OCI-LY1 (cell line): ENCODE data around the gene NELL1.

Source experiments
- H2AFZ ChIP-seq: fragments of 200-600 bp; sonication (generic), shearing (Covaris generic); 2 replicates; pipeline ENCODE4 v1.6.0; 2014; ENCODE audit warnings: antibody characterized with exemption, mild to moderate bottlenecking, low read length
- H3F3A ChIP-seq: fragments of 200-600 bp; sonication (generic), shearing (Covaris generic); 2 replicates; pipeline ENCODE4 v1.6.0; 2014; ENCODE audit warnings: mild to moderate bottlenecking, antibody characterized with exemption, low read length, moderate library complexity; ENCODE audit not compliant: insufficient read depth
- H3K27ac ChIP-seq: fragments of 200-600 bp; sonication (generic); 2 replicates; pipeline ENCODE4 v1.5.1; 2014; ENCODE audit warnings: low read length, mixed run types, mild to moderate bottlenecking, low read depth; ENCODE audit not compliant: poor library complexity, severe bottlenecking
- H3K27me3 ChIP-seq: fragments of 200-600 bp; sonication (generic); 2 replicates; pipeline ENCODE4 v1.6.0; 2014; ENCODE audit warnings: antibody characterized with exemption, mild to moderate bottlenecking, low read length, moderate library complexity; ENCODE audit not compliant: insufficient read depth
- H3K36me3 ChIP-seq: fragments of 200-600 bp; sonication (generic); 2 replicates; pipeline ENCODE4 v1.6.1; 2014; ENCODE audit warnings: mild to moderate bottlenecking, antibody characterized with exemption, low read length, moderate library complexity, mixed read lengths; ENCODE audit not compliant: insufficient read depth
- H3K4me1 ChIP-seq: fragments of 200-600 bp; sonication (generic); 2 replicates; pipeline ENCODE4 v1.5.1; 2014; ENCODE audit warnings: mild to moderate bottlenecking, low read length, moderate library complexity; ENCODE audit not compliant: insufficient read depth, severe bottlenecking
- H3K4me2 ChIP-seq: fragments of 200-600 bp; sonication (generic), shearing (Covaris generic); 2 replicates; pipeline ENCODE4 v1.6.1; 2014; ENCODE audit warnings: low read length
- H3K4me3 ChIP-seq: fragments of 200-600 bp; sonication (generic); 2 replicates; pipeline ENCODE4 v1.5.1; 2014; ENCODE audit warnings: low read length, low read depth, mild to moderate bottlenecking, mixed read lengths; ENCODE audit not compliant: poor library complexity, severe bottlenecking
- H3K79me2 ChIP-seq: fragments of 200-600 bp; shearing (Covaris generic); 2 replicates; pipeline ENCODE4 v1.6.1; 2016; ENCODE audit warnings: mixed run types, low read length, mixed read lengths; ENCODE audit not compliant: insufficient read depth
- H3K9ac ChIP-seq: fragments of 200-600 bp; sonication (generic), shearing (Covaris generic); 2 replicates; pipeline ENCODE4 v1.6.1; 2014; ENCODE audit warnings: mild to moderate bottlenecking, low read length, mixed read lengths
- H3K9me2 ChIP-seq: fragments of 200-600 bp; sonication (generic), shearing (Covaris generic); 2 replicates; pipeline ENCODE4 v1.6.1; 2014; ENCODE audit warnings: low read depth, mild to moderate bottlenecking, low read length, mixed read lengths
- H3K9me3 ChIP-seq: fragments of 200-600 bp; shearing (Covaris generic); 2 replicates; pipeline ENCODE4 v1.6.1; 2014; ENCODE audit warnings: low read length, mixed read lengths
- H4K20me1 ChIP-seq: fragments of 200-600 bp; sonication (generic), shearing (Covaris generic); 2 replicates; pipeline ENCODE4 v1.6.0; 2016; ENCODE audit warnings: mild to moderate bottlenecking, low read length; ENCODE audit not compliant: insufficient read depth
- CTCF ChIP-seq: fragments of 200-600 bp; sonication (generic), shearing (Covaris generic); IDR thresholded peaks from 2 replicates; pipeline ENCODE4 v1.5.1; 2017; ENCODE audit warnings: mild to moderate bottlenecking, antibody characterized with exemption, low read length, moderate library complexity, mixed read lengths
- EZH2 ChIP-seq: fragments of 200-600 bp; sonication (generic), shearing (Covaris generic); IDR thresholded peaks from 2 replicates; pipeline ENCODE4 v1.8.0; 2017; ENCODE audit warnings: borderline replicate concordance, mixed run types, mild to moderate bottlenecking, antibody characterized with exemption, low read length, moderate library complexity, mixed read lengths

Gene NELL1

GRCh38 chr11:20668844-20669819, at the start of gene NELL1:
NELL1 (plus strand) TSS chr11:20669586.
- H3K4me2 ChIP-seq = no peak within 1 kb of the TSS
- no peaks in the 10 kb centered on the region for H3K4me1 ChIP-seq
- TF ChIP-seq CTCF (no peak), EZH2 (no peak)
- H3K79me2 ChIP-seq = no peaks in the 10 kb centered on the region
- H3K27me3 ChIP-seq = no peaks in the 10 kb centered on the region
- no peaks in the 10 kb centered on the region for H4K20me1 ChIP-seq
- no peaks in the 10 kb centered on the region for H3K9me2 ChIP-seq
- no peaks in the 10 kb centered on the region for H3K9me3 ChIP-seq
- H3K4me3 ChIP-seq = no peak within 1 kb of the TSS
- no peak within 1 kb of the TSS for H3K27ac ChIP-seq
- H3K9ac ChIP-seq = no peak within 1 kb of the TSS
- no peak within 1 kb of the TSS for H2AFZ ChIP-seq
- no peaks in the 10 kb centered on the region for H3F3A ChIP-seq
- no peaks in the 10 kb centered on the region for H3K36me3 ChIP-seq

GRCh38 chr11:20620988-20621387, 48.4 kb upstream of the NELL1 start:
- no peak overlapping the region for H3K4me3 ChIP-seq
- no peaks in the 10 kb centered on the region for H3K9me2 ChIP-seq
- no peaks in the 10 kb centered on the region for H3K36me3 ChIP-seq
- no peaks in the 10 kb centered on the region for H3F3A ChIP-seq
- H3K4me1 ChIP-seq = no peaks in the 10 kb centered on the region
- no peak overlapping the region for H3K4me2 ChIP-seq
- no peak overlapping the region for H2AFZ ChIP-seq
- no peaks in the 10 kb centered on the region for H4K20me1 ChIP-seq
- H3K9me3 ChIP-seq = no peaks in the 10 kb centered on the region
- H3K27me3 ChIP-seq = no peaks in the 10 kb centered on the region; the same call in 1 of the 2 replicates
- H3K9ac ChIP-seq = no peak overlapping the region
- H3K79me2 ChIP-seq = no peaks in the 10 kb centered on the region
- TF ChIP-seq EZH2 (no peak), CTCF (no peak)
- no peak overlapping the region for H3K27ac ChIP-seq

- H3K27me3 ChIP-seq = no peaks in the 10 kb centered on the region; the same call in 1 of the 2 replicates
- no peaks in the 10 kb centered on the region for H3K9me3 ChIP-seq
- no peaks in the 10 kb centered on the region for H3F3A ChIP-seq
- H3K9me2 ChIP-seq = no peaks in the 10 kb centered on the region
- H3K27ac ChIP-seq = no peak overlapping the region
- no peak overlapping the region for H3K9ac ChIP-seq
- TF ChIP-seq EZH2 = no peak
- no peak for TF ChIP-seq CTCF
- H3K4me2 ChIP-seq = no peak overlapping the region
- H2AFZ ChIP-seq = no peak overlapping the region
- no peaks in the 10 kb centered on the region for H4K20me1 ChIP-seq
- no peaks in the 10 kb centered on the region for H3K79me2 ChIP-seq
- no peak overlapping the region for H3K4me3 ChIP-seq
- H3K4me1 ChIP-seq = no peaks in the 10 kb centered on the region
- H3K36me3 ChIP-seq = no peaks in the 10 kb centered on the region
Measured at GRCh38 chr11:20621679-20622078, 47.7 kb upstream of the NELL1 start.
